H1 (cell line): ENCODE measurements around the gene CMIP. TPM values are rescaled to one million over a fixed set of nuclear protein-coding genes. Genes with fewer than 3 reads are reported as not detected.

Experiments used
- CHD2 ChIP-seq: IDR thresholded peaks from 2 replicates; pipeline ENCODE4 v1.6.1; 2012; ENCODE audit warnings: low read length, improper control_type of control experiment
- GTF2F1 ChIP-seq: IDR thresholded peaks from 2 replicates; pipeline ENCODE4 v1.6.1; 2012; ENCODE audit warnings: low read depth, low read length, improper control_type of control experiment, borderline replicate concordance
- polyA plus RNA-seq, 7 experiments: library from polyadenylated mRNA; depleted of rRNA in 3 of 7; stranded (reverse) in 5 of 7; unstranded in 2 of 7; fragments of >200 nt in 5 of 7; fragments of 200-250 nt in 2 of 7; gene quantifications; 1 replicate in 5 of 7; 2 replicates in 1 of 7; 4 replicates in 1 of 7; pipeline versions ENCODE4 v1.2.1 to v1.2.3, GENCODE V29; 2011 to 2013; ENCODE audit warnings: missing spikeins in 2 of 7, mixed read lengths in 2 of 7
- total RNA-seq: library from RNA; stranded (reverse); fragmentation: NEBNext Ultra II Directional; extraction: Animal tissue kit (Norgen Biotek cat#: 25700); gene quantifications from 2 replicates; pipeline ENCODE4 v1.2.1, GENCODE V29; 2021
- TF ChIP-seq, protein P1 (sequence below): IDR thresholded peaks from 2 replicates; pipeline ENCODE4 v1.6.1; 2012; ENCODE audit warnings: inconsistent platforms

The CMIP gene
- total and polyA plus RNA-seq, 2 of the 8 experiments (the other 6 are each of a cell fraction or from before 2014, with no cell fraction given): 7.9 to 53.2 TPM

DNA sequence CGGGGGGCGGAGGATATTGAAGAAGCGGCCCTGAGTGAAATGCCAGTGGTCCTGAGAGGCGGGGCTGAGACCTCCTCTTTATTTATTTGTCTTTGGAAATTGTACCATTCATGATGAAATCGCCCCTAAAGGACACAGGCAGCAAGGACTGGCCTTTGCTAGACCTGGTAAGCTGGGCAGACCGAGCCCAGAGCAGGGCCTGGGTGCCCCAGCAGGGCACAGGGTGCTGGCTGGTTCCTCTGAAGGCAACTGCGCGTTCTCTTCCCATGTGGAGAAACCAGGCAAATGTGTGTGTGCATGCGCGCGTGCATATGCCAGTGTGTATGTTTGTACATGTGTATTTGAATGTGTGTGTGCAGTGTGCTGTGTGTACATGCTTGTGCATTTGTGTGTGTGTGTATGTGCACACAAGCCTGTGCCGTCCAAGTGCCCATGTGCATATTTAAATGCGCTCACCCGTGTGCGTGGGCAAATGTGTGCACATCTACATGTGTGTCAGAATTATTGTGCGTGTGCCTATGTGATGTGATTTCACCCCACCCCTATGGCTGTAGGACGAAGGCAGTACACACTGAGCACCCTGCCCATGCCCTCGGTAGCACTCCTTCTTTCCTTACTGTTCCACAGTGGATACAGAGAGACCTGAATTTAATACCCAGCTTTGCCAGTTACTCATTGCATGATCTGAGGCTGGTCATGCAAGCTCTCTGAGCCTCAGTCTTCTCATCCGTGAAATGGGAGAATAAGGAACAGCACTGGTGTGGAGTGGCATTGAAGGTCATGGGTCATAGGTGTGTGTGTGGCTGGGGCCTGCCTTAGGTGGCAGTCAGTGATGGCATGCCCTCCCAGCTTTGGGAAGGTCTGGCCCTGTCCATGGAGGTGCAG lies 105.2 kb downstream of the CMIP start (continued):
- TF ChIP-seq GTF2F1: no peak
- no peak for TF ChIP-seq CHD2
- TF ChIP-seq, protein P1, sequence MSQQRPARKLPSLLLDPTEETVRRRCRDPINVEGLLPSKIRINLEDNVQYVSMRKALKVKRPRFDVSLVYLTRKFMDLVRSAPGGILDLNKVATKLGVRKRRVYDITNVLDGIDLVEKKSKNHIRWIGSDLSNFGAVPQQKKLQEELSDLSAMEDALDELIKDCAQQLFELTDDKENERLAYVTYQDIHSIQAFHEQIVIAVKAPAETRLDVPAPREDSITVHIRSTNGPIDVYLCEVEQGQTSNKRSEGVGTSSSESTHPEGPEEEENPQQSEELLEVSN: no peak
